Measurements from ENCODE around the gene PTH1R. TPM values are rescaled to one million over a fixed set of nuclear protein-coding genes. Genes with fewer than 3 reads are reported as not detected.

The PTH1R gene
- total RNA-seq, 1 experiment from 2014 or later, result not detected

DNA sequence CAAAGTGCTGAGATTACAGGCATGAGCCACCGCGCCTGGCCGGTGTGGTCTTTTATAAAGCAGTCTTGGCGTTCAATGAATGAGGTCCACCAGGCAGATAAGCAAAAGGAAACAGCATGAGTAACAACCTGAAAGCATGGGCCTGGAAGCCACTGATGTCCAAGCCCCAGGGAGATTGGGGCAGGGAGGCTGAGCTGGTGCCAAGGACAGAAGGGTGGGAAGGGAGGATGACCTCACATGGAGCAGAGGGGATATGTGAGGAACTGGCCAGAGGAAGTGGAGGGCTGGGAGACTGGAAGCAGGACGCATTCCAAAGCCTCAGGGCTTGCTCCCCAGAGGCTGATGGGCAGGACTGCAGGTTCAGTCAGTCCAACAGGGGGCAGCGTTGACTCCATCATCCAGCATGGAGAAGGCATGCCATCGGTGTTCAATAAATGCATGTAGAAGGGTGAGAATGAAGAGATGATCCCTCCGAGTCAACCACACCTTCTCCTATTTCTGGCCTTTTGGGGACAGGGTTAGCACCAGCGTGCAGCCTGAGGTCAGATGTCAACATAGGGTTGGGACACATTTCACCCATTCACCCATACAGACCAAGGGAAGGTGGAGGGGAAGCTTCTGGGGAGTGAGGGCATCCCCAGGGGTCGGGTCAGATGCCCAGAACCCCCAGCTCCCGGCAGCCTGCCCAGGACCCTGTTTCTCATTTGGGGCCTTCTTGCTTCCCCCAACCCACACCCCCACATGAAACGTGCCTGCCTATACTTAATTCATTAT is 29.1 kb upstream of the PTH1R start:
- no peak for DNase-seq (ENCODE audit: low read depth, low spot score)
- in situ Hi-C loops (cut with HindIII; ENCODE audit: low pct_unique_long_range_greater_than_20kb, low sequenced_read_pairs), result no loop called here
- H3K27ac ChIP-seq (ENCODE audit: low read length), result no peak overlapping the region
- intact Hi-C loops (cut with micrococcal nuclease; ENCODE audit: unreplicated experiment), result no loop called here
- H3K9me3 ChIP-seq (ENCODE audit: control insufficient read depth, insufficient read depth, low read depth, low read length), result no peaks in the 10 kb centered on the region
- ATAC-seq, result no peak
- BruUV-seq (replicated peaks), result no TSS peak
- no peaks in the 10 kb centered on the region for H3K36me3 ChIP-seq (ENCODE audit: control insufficient read depth, insufficient read depth, low read length)
- no peaks in the 10 kb centered on the region for H3K27me3 ChIP-seq (ENCODE audit: control insufficient read depth, insufficient read depth, low read length)
- ChIA-PET POLR2A (no interaction called here), CTCF (no interaction called here)
- no peak overlapping the region for H3K4me3 ChIP-seq (ENCODE audit: low read depth in 2 of 2, low read length in 2 of 2)
- TF ChIP-seq TCF7L2 (IDR thresholded peaks at IDR 0.05; ENCODE audit: low read depth, low read length), result no peak
- TF ChIP-seq, protein P1, sequence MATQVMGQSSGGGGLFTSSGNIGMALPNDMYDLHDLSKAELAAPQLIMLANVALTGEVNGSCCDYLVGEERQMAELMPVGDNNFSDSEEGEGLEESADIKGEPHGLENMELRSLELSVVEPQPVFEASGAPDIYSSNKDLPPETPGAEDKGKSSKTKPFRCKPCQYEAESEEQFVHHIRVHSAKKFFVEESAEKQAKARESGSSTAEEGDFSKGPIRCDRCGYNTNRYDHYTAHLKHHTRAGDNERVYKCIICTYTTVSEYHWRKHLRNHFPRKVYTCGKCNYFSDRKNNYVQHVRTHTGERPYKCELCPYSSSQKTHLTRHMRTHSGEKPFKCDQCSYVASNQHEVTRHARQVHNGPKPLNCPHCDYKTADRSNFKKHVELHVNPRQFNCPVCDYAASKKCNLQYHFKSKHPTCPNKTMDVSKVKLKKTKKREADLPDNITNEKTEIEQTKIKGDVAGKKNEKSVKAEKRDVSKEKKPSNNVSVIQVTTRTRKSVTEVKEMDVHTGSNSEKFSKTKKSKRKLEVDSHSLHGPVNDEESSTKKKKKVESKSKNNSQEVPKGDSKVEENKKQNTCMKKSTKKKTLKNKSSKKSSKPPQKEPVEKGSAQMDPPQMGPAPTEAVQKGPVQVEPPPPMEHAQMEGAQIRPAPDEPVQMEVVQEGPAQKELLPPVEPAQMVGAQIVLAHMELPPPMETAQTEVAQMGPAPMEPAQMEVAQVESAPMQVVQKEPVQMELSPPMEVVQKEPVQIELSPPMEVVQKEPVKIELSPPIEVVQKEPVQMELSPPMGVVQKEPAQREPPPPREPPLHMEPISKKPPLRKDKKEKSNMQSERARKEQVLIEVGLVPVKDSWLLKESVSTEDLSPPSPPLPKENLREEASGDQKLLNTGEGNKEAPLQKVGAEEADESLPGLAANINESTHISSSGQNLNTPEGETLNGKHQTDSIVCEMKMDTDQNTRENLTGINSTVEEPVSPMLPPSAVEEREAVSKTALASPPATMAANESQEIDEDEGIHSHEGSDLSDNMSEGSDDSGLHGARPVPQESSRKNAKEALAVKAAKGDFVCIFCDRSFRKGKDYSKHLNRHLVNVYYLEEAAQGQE (IDR thresholded peaks at IDR 0.05; ENCODE audit: insufficient read depth in 1 of 2, low read depth in 2 of 2, low read length in 1 of 2), result no peak
- TF ChIP-seq SIN3A (IDR thresholded peaks at IDR 0.05; ENCODE audit: borderline replicate concordance, insufficient read depth, low read depth, low read length), result no peak
- TF ChIP-seq POLR2AphosphoS5 (IDR thresholded peaks at IDR 0.05; ENCODE audit: low read depth, low read length), result no peak
- TF ChIP-seq, protein P2, sequence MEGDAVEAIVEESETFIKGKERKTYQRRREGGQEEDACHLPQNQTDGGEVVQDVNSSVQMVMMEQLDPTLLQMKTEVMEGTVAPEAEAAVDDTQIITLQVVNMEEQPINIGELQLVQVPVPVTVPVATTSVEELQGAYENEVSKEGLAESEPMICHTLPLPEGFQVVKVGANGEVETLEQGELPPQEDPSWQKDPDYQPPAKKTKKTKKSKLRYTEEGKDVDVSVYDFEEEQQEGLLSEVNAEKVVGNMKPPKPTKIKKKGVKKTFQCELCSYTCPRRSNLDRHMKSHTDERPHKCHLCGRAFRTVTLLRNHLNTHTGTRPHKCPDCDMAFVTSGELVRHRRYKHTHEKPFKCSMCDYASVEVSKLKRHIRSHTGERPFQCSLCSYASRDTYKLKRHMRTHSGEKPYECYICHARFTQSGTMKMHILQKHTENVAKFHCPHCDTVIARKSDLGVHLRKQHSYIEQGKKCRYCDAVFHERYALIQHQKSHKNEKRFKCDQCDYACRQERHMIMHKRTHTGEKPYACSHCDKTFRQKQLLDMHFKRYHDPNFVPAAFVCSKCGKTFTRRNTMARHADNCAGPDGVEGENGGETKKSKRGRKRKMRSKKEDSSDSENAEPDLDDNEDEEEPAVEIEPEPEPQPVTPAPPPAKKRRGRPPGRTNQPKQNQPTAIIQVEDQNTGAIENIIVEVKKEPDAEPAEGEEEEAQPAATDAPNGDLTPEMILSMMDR (IDR thresholded peaks at IDR 0.05), result no peak; the same call in 1 of the 2 replicates
- H3K4me1 ChIP-seq (ENCODE audit: control insufficient read depth, insufficient read depth, low read length), result no peaks in the 10 kb centered on the region

DNA sequence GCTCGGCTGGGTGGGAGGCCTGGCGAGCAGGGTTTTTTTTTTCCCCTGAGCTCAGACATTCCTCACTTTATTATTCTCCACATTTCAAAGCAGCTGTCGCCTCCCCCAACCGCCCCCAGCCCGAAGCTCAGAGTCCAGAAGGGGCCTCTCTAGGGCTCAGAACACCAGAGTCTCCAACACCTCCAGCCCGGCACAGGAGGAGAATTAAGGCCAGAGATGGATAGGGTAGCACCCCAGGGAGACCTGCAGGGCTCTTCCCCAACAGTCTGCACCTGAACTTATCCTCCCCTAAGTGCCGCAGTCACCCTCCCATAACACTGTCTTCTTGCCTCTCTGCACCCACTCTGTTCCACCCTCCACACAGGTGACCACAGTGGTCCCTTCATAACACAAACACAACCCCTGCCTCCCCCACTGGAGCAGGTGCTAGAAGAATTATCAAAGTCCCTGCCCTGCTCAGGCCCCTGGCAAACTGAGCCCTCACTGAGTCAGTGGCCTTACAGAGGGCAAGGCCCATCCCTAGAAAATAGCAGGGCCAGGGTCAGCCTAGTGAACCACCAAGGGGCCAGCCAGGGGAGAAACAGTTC is 28.4 kb upstream of the PTH1R start:
- in situ Hi-C loops (cut with HindIII; ENCODE audit: low pct_unique_long_range_greater_than_20kb, low sequenced_read_pairs), result no loop called here
- H3K4me3 ChIP-seq (ENCODE audit: low read depth in 2 of 2, low read length in 2 of 2), result no peak overlapping the region
- no peaks in the 10 kb centered on the region for H3K4me1 ChIP-seq (ENCODE audit: control insufficient read depth, insufficient read depth, low read length)
- POLR2A ChIA-PET, result no interaction called here
- no TSS peak for BruUV-seq (replicated peaks)
- no peak overlapping the region for H3K27ac ChIP-seq (ENCODE audit: low read length)
- H3K36me3 ChIP-seq (ENCODE audit: control insufficient read depth, insufficient read depth, low read length), result no peaks in the 10 kb centered on the region
- no peaks in the 10 kb centered on the region for H3K27me3 ChIP-seq (ENCODE audit: control insufficient read depth, insufficient read depth, low read length)
- no peak for DNase-seq (ENCODE audit: low read depth, low spot score)
- CTCF ChIA-PET, result interaction anchor here (0.5 kb wide), 1 partner anchor 16 kb away, joined by 6 read pairs; no protein-coding TSS in a partner anchor
- H3K9me3 ChIP-seq (ENCODE audit: control insufficient read depth, insufficient read depth, low read depth, low read length), result no peaks in the 10 kb centered on the region
- intact Hi-C loops (cut with micrococcal nuclease; ENCODE audit: unreplicated experiment), result no loop called here
- ATAC-seq, result no peak
- TF ChIP-seq POLR2AphosphoS5 (IDR thresholded peaks at IDR 0.05; ENCODE audit: low read depth, low read length) (no peak), TCF7L2 (IDR thresholded peaks at IDR 0.05; ENCODE audit: low read depth, low read length) (no peak), SIN3A (IDR thresholded peaks at IDR 0.05; ENCODE audit: borderline replicate concordance, insufficient read depth, low read depth, low read length) (no peak)
- TF ChIP-seq, protein P1 (IDR thresholded peaks at IDR 0.05; ENCODE audit: insufficient read depth in 1 of 2, low read depth in 2 of 2, low read length in 1 of 2), result no peak
- TF ChIP-seq, protein P2 (IDR thresholded peaks at IDR 0.05), result no peak

Measured in Panc1 (cell line).